GM19397 (cell line): ENCODE measurements around the gene CLDN1.

Source experiments
- ATAC-seq: cut with Tn5 transposase; IDR thresholded peaks from one replicate; pipeline ENCODE4 v1.9.1; 2021; ENCODE audit warnings: mild to moderate bottlenecking, moderate library complexity; ENCODE audit not compliant: unreplicated experiment

The CLDN1 gene

DNA sequence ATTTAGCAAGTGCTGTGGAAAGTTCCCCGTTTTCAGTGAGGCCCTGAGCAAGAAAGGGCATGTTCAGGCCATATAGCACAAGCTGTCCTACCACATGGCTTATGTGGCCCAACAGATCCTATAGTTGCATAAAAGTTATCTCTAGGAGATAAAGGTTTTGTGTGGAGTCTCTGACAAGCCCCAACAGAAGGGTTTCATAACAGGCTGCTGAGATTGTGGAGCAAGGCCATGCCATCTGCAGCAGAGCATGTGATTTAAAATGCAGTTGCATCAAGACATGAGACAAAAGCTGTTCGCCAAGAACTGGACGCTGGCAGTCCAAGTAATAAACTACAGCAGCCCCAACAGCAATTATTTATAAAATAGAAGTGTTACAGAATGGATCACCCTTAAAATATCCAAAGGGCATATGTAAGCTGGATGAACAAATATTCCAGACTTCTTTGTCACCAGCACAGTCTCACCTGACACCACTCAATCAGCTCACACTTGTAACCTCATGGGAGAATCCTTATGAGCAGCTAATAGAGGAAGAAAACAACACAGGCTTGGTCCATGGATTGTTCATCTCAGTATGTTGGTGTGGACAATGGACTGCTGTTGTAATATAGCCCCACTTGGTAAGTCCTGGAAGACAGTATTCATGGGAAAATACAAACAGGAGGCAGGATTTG lies 14.4 kb upstream of the CLDN1 start:
- no peak for ATAC-seq

DNA sequence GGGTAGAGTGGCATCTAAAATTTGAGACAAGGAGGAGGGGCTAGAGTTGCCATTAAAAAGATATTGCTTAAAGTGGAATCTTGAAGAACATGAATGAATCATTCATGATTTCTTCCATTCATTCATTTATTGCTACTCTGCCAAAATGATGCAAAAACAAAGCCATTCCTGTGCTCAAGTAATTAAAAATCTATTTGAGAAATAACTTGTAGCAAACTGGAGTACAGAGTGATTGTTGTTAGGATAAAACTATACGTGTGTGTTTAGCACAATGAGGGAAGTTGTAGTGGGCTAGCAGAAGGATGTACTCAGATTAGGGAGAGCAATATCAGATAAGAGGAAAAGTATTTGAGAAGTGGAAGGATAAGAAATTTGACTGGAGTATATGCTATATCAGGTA lies 11.7 kb upstream of the CLDN1 start:
- ATAC-seq: no peak

DNA sequence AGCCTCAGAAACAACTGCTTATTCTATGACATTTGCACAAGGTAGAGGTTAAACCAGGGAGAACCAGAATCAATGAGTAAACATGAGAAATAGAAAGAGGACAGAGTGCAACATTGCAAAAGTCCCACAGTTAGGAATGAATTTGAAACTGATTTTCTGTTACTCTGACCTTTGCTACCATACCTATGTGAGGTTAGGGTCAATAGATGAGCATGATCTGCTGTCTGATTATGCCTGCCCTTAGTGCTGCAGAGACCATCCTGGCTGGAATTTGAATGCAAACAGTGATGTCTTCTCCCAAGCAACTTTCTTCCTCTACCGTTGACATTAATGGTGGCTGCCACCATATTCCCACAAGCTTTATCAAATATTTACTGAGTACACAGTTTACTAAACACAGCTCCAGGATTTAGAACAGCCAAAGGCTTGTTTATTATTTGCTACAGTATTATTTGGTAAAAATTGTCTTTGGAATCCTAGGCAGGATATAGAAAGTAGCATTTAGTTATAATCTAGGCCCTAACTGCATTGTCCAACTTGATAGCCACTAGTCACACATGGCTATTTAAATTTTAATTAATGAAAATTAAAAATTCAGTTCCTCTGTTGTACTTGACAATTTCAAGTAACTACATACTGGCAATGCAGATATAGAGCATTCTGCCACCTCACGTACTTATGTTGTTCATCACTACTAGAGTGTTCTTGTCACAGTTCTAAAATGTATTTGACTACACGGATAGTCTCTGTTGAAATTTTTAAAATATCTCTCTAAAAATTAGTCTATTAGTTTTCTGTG lies 8.9 kb upstream of the CLDN1 start:
- ATAC-seq: no peak

DNA sequence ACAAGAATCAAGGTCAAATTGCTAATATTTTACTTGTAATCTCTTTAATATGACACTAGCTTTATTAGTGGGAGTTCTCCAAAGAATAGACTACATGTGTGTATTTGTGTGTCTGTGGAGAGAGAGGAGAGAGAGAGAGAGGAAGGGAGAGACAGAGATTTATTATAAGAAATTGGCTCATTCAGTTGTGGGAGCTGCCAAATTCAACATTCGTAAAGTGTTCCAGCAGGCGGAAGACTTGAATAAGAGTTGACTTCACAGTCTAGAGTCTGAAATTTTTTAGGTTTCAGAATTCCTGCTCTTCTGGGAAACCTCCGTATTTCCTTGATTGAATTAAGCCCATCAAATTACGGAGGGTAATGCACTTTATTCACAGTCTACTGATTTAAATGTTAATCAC lies 4.7 kb upstream of the CLDN1 start:
- no peak for ATAC-seq

DNA sequence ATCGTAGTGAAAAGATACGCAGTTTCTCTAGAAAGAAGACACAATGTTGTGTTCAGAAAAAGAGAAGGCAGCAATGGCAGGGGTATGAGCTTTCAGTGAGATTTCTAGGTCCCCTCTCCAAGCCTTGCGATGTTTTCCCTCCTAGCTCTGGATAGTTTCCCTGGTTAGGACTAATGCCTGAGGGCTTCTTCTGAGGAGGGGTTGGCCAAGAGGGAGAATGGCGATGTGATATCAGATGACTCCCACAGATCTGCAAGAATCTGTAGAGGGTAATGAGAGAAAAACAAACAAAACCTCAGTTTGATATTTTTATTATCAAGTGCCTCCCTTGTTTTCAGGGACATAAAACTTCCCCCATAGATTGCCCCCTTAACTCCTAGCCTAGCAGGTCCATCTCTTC lies 4.1 kb upstream of the CLDN1 start:
- no peak for ATAC-seq

DNA sequence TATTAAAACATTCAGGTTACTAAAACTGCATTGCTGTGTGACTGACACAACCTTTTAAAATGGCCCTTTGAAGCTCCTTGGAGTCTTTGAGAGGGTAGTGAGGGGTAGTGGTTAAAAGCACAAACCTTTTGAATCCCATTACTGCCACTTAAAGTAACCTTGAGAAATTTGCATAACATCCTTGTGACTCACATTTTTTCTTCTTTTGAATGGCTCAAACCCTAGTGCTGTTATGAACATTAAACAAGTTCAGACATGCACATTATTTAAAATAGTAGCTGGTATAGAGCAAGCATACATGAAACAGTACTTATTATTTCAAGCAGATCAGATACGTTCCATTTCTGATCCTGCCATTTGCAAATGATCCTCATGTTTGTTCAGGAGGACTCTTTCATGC lies 3.7 kb upstream of the CLDN1 start:
- no peak for ATAC-seq

DNA sequence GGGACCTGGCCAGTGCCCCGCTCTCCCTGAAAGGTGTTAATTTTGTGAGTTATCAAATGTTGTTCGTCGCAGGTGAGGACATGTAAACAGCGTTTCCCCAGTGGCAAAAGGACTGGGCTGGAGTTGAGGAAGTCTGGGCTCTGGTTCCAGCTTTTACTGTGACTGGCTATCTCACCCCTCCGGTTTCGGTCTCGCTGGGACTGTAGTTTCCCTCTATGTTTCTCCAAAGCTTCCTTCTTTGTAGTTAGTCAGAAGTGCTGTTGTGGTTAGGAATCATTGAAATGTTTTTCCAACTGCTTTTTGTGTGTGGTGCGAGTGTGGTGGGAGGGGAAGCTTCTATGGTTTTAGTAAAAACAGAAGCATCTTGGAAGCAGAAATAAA lies 990 bp upstream of the CLDN1 start:
- ATAC-seq: no peak

DNA sequence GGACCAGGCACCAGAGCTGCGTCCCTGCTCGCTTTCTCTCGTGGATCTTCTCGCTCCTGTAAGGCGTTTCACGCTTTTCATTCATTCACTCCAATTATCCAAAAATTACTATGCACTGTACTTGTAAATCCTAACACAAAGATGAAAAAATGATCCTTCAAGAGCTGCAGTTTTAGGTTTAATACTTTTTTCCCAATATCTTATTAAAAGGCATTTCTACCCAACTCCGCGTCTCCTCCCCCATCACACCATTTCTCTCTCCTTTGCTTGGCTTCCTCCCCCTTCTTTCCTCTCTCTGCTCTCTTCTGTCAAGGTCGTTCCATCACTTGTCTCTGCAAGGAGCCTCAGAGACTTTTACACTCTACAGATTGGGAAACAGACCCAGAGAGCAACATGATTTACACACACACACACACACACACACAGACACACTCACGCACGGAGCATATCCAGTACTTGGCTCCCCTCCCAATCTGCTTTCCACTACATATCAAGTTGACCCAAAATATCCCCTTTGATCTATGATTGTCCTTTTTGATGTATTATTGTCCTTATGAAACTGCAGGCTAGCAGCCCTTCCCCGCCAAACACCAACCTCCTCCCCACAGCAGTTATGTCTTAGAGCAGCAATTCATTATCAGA lies 479 bp upstream of the CLDN1 start:
- ATAC-seq: no peak

DNA sequence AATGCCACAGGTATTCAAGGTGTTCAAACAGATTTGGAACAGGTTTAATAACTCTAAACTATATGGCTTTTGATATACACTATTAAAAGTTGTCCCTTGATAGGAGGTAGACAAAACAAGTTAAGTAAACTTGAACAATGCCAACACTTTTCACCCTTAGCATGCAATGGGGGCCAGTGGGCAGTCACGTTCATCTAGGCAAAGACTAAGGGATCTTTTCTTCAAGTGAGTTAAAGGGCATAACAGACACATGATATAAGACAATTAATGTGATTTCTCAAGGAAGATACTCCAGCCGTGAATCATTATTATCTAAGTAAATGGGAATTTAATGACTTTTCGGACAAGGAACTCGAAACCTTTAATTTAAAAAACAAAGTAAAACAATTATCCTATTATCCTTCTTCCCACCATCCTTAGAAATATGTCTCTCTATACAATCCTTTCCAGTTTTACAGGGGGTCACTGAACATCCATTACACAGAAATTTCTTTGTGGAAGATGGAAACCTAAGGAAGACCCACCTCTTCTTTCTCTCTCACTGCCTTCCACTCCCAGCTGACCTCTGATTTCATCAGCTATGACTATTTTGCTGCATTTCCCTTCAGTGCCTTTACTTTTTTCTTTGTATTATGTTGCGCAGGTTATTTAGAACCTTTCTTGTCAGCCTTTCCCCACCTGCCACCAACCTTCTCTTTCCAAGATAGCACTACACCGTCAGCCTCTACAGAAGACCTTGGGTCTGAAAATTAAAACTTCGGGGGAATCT lies 1.5 kb downstream of the CLDN1 start:
- no peak for ATAC-seq

DNA sequence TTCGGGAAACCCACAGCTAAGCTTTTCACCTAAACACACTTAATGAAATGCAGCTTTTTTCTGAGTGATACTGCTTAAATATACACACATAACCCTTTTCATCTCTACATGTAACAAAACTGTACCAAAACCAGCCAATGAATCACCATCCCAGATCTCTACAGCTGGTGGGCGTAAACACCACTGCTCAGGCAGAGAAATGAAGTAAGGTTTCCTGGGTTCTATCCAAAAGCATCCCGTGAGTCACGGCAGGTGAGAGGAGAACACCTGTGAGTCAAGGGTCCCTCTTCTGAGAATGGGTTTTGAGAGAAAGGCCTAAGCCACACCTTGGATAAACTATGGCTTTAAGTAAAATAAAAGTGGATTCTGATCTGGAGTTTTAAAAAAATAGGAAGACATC lies 2.6 kb downstream of the CLDN1 start:
- ATAC-seq: no peak

DNA sequence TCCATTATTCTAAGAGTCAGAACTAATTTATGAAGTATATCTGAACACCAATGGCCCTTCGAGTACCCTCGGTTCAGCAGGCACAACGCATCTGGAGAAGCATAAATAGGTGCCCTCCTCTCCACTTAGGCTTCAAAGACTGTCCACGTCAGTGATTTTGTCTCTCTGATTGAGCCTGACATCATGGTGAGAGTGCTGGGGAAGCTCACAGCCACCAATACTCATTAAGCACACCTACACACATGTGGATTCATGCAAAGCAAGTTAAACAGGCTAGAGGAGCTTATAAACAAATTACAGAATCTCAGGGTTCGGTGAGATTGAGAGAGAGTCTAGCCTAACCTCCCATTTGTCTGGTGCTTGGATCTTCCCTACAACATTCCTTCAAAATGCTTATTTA lies 3.6 kb downstream of the CLDN1 start:
- ATAC-seq: no peak

DNA sequence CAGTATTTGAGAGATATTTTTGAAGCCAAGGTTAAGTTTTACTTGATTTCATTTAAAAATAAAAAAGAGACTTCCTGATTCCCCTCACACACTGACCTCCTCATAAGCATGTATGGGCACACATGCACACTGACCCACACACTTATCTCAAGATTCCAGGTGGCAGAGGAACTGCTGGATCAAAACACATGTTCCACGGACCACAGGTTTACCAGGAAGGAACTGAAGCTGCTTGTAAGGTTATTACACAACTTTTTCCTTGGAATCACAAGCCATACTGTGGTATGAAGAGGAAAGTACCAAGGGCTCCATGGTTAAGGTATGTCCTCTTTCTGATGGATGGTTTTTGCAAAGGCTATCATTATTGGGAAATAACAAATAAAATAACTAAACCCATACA lies 7.5 kb downstream of the CLDN1 start:
- no peak for ATAC-seq

DNA sequence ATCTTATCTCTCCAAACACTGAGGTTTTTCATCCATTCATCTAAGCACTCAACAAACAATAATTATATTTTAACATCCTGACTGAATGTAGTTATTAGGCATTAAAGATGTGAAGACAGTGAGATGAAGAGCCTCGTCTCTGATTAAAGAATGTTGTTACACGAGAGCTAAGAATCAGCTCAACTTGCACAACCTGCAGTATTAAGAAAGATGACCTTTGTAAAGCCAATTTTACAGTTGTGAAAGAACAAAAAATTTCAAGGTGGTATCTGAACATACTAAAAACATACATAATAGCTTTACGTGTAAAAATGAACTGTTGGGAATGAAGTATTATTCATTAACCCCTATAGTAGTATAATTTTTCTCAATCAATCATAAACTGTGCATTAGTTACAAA lies 12.8 kb downstream of the CLDN1 start:
- no peak for ATAC-seq

DNA sequence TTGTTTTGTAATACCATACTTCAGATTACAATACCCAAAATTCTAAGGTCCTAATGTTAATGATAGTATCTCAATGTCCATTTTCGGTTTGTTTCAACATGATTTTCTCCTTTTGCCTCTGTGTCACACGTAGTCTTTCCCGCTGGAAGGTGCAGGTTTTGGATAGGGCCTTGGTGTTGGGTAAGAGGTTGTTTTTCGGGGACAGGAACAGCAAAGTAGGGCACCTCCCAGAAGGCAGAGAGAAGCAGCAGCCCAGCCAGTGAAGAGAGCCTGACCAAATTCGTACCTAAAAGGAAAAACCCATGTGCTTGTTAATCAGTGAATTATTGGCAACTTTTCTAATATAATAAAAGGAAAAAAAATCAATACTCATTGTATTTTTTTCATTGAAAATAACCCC lies 14.1 kb downstream of the CLDN1 start:
- no peak for ATAC-seq

DNA sequence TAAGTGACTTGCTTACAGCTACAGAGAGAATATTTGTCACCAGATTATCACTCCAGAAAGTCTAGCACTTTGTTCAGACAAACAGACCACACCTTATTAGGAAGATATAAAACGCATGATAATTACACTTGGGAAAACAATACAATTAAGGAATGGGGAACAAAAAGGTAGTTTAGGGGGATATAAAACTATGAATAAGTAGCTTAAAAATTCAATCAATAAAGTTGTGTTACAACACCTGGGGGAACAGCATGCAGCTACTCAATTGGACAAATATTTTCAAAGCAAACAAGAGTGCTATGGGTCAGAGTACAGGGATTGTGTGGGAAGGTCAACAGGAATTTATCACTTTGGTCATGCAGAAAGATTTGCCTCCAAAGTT lies 15.1 kb downstream of the CLDN1 start:
- ATAC-seq: no peak

DNA sequence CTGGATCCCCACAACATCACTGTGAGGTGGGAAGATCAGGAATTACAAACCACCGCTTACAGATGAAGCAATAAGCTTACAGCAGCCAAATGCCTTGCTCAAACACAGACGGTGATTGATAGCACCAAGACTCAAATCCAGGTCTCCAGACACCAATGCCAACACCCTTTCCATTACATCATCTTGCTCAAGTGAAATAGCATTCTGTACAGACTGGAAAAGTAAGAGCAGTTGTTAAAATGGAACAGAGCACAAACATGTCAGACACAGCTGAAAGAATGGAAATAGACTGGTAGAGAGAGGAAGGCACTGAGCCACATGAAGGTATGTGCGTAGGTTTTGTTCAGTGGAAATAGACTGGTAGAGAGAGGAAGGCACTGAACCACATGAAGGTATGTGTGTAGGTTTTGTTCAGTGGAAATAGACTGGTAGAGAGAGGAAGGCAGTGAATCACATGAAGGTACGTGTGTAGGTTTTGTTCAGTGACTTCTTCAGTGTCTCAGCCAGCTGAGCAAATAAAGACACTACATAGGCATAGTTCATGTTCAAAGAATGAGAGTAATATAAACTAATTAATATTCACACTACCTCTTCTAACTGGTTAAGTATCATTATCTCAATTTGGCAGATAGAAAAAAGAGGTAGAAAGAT lies 15.6 kb downstream of the CLDN1 start:
- ATAC-seq: no peak

DNA sequence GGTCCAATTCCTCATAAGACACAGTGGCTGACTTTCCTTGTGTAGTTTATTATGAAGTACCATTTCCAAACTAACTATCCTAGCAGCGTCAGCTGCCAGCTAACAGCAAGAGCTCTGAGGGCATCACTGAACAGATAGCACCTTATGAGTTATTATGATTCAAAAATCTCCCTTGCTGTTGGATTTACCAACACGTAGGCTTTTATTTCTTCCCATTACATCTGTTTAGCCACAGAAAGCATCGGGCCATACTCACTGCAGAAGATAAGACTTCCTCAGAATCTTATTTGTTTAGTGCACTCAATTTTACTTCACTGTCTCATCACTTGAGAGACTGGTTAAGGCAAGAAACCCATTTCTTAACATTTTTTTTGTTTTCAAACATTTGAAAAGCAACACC lies 16.2 kb downstream of the CLDN1 start:
- ATAC-seq: no peak

DNA sequence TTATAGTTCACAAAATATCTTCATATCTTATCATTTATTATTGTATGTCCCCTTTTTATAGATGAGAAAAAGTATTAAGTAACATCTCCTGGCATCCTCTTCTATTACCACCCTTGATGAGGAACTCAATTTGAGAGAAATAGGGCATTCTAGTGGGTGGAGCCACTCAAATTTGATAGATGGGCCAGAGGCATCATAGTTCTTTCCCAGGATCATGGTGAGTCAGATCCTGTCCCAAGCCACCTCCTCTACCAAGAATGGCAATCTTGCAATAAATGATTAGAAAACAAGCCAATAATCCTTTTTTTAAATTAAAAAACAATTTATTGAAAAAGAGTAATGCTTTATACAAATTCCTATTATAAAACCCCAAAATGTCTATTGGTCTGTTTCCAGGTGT lies 16.8 kb downstream of the CLDN1 start:
- no peak for ATAC-seq

DNA sequence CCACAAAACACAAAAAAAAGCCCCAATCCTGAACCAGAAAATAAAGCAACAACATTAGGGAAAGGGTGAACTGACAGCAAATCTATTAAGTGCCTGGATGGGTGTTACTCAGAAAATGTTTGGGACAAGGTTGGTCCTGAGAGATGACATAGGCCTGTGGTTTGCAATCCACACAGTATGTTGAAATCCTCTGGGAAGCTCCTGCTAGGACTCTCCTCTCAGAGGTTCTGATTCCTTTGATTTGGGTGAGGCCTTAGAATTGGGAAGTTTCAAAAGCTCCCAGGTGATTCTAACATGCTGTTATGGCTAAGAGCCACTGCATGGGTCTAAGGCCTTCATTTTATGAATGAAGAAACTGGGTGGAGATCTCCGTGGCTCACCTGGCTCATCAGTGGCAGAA lies 18.4 kb downstream of the CLDN1 start:
- ATAC-seq: no peak

DNA sequence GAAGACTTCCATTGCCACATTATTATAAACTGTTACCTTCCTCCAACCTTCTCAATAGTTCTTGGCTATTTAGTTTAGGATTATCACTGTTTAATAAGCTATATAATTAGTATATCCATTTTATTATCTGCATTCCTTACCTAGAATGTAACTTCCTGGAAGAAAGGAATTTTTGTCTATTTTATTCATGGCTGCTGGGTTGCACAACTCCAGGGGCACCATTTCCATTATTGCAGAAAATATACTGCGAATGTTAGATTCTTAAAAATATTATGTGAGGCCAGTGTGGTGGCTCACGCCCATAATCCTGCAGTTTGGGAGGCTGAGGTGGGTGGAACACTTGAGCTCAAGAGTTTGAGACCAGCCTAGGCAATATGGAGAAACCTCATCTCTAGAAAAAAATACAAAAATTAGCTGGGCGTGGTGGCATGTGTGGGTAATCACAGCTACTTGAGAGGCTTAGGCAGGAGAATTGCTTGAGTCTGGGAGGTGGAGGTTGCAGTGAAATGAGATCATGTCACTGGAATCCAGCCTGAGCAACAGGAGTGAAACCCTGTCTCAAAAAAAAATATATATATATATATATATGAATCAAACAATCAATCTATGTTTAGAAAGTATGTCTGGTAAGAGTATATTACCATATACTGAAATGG lies 19.9 kb downstream of the CLDN1 start:
- no peak for ATAC-seq

DNA sequence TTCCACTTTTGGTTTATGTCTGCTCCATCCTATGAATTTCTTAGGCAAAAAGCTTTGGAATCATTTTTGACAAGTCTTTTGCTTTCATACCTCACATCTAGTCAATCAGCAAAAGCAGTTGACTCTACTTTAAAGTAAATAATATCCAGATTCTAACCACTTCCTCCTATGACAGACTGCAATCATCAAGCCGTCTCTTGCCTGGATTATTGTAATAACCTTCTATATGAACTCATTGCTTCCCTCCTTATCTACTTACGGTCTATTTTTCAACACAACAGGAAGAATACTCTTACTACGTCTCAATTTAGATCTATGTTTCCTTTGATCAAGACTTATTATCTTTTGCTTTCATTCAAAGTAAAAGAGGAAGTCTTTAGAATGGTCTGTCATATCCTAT lies 20.7 kb downstream of the CLDN1 start:
- ATAC-seq: no peak
